Ammon's horn (tissue), 1 donor: ENCODE data around the gene LOC101059915.

Experiments
- DNase-seq: peaks from one replicate; pipeline ENCODE4 v3.0.0-alpha.2; 2016; ENCODE audit warnings: low spot score

The LOC101059915 gene

GRCh38 chrX:71667328-71668247, at the start of gene LOC101059915:
Gene LOC101059915, plus strand, starts transcription at chrX:71667546.
- no peak for DNase-seq

DNA sequence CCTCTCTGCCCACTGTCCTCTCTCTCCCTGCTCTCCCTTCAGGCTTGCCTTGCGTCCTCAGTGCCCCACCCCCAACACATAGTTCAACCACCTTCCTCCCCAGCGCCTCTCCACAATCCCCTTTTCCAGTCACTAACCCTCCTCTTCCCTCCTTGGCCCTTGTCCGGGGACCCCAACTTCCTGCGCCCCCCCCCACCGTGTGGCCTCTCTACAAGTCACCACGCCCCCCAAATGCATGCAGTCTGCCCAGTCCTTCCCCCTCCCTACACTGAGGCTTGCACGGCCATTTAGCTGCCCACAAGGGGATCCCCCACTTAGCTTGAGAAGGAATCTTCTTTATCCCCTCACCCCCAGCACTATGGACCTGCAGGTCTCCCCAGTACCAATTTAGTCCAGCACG, 49.6 kb upstream of the LOC101059915 start:
- DNase-seq, result no peak

DNA sequence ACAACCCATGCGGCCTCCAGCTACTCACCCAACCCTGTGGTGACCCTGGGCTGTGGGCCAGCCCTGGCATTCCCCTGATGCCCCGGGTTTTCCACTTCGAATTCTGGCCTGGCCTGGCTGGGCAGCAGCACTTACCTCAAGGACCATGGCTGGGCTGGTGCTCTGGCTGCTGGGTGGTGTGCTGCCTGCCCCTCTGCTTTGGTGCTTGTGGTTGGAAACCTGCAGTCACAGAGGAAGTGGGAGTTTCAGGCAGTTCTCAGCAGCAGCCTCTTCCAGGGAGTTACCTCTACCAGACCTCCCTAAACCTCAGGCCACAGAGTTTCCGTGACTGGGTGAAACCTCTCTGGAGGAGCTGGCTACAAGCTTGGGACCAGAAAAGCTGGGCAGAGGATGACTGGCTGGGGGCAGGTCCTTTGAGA, 49.0 kb upstream of the LOC101059915 start, which contains the start of gene CXCR3:
Gene CXCR3 (minus strand): TSS at position 209 of the 419 bp plus-strand sequence. CDS start 62 bp downstream, at position 147.
- no peak for DNase-seq

- no peak for DNase-seq
These were observed 48.6 kb upstream of the LOC101059915 start for GRCh38 chrX:71618787-71619186.

DNA sequence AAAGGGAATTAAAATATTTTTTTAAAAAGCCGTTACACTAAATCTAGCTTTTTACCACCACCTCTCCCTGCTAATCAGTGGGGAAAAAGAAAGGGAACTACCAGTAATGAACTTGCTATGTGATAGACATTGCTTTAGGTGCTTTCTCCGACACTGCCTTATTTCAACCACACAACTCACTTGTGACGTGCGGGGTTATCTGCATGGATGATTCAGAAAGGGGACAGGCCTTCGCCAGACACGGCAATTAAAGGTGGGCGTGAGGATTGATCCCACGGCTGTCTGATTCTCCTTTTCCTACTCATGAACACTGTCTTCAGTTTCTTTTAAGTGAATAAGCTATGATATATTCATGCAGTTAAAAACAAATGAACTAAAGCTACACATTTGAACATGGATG, 48.2 kb upstream of the LOC101059915 start:
- DNase-seq, result no peak

- no peak for DNase-seq
These were observed 47.4 kb upstream of the LOC101059915 start for GRCh38 chrX:71619986-71620385.

- no peak for DNase-seq
These were observed 45.7 kb upstream of the LOC101059915 start for GRCh38 chrX:71621603-71622002.

DNA sequence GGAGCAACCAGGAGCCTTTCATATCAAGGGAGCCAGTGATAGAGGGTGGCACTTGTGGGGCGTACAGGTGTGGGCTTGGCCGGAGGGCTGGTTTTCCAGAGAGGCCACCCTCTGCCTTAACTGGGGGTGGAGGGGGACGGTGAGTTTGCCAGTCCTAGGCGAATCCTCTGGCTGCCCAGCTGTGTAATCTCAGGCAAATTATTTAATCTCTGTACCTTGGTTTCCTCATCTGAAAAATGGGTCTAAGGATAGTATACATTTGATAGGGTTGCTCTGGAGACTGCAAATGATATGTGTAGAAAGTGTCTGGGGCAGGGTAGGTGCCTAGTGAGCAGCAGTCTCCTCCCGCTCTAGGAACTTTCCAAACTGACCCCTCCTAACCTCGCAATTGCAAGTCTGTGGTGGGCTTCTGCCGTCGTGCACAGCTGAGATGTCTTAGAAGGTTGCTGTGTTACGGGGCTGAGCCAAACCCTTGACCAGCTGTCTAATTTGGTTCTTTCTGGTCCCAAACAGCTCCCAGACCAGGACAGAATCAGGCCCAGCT, 45.2 kb upstream of the LOC101059915 start:
- no peak for DNase-seq

DNA sequence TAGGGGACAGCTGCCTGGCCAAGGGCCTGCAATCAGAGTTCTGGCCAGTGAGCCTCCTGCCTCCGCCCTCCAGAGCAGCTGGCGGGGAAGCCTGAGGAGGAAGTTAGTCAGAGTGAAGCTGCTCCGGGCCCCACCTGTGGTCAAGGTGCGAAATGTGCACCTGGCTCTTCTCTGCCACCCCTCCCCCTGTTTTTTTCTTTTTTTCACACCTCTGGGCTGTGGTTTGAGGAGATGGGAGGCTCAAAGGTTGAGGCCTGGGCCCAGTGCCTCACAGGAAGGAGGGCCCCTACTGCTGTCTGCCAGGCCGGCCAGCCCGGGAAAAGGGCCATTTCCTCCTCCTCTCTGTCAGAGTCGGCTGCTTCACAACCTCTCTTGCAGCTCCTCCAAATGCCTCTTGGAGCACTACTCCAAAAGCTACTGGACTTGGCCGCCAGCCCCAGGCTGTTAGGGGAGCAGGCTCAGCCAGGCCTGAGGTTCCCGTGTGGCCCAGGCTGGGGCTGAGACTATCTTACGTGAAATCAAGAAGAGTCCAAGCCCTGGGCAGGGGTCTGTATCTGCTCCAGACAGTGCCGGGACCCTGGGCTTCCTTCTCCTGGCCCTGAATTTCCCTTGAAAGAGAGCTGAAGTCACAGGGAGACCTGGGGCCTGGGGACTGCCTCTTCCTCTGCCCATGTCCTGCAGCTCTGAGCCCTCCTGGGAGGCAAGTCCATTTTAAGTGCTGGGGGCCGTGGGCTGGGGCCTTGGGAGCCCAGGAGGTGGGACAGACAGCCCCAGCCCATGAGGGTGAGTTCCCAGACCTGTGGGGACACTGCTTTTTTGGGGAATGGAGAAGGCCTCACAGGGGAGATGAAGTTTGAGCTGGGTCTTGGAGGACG, 44.5 kb upstream of the LOC101059915 start:
- DNase-seq, result peak; percentile 77

DNA sequence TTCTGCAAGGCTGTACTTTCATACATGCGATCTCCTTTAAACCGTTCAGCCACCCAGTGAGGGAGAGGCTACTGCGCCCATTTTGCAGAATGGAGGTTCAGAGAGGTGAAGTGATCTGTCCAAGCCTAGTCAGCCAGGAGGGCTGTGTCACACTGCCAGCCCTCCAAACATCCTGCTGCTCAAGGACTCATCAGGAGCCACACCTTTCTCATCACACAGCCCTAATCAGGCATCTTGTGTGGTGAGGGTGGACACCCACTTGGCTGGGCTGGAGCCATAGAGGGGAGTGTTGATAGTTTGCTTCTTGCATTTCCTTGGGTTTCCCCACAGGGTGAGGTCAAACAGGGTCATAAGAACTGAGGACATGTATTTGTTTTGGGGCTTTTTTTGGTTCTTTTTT, 43.6 kb upstream of the LOC101059915 start:
- DNase-seq, result no peak

DNA sequence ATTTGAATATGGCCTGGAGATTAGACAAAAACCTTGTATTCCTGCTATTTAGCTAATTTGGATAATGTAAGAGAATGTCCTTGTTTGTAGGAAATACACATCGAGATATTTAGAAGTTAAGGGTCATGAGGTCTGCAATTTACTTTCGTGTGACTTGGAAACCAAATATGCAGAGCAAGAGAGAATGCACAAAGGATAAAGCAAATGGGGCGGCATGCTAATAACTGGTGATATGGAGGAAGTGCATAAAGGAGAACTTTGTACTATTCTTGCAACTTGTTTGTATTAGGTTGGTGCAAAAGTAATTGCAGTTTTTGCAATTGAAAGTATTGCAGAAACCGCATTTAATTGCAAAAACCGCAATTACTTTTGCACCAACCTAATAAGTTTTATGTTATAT, 41.9 kb upstream of the LOC101059915 start:
- no peak for DNase-seq

GRCh38 chrX:71626576-71626975, 40.8 kb upstream of the LOC101059915 start:
- no peak for DNase-seq

- DNase-seq, result no peak
These were observed 39.5 kb upstream of the LOC101059915 start for GRCh38 chrX:71627588-71628404.

DNA sequence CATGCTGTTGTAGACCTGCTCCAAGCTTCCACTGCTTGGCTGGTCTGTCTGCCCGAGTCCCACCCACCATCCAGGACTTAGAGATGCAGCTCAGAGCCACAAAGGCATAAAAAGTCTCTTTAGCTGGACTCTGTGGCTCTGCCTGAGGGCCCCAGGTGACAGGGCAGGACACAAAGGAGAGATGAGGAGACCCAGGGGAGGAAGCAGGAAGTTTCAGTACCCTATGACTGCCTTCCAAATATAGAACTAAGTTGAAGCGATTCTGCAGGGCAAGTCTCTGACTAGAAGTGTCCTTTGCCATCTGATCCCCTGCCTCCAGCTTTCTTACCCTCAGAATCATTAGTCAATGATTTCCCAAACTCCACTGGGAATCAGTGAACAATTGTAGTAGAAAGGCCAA, 37.9 kb upstream of the LOC101059915 start:
- no peak for DNase-seq

GRCh38 chrX:71632923-71633657, 34.3 kb upstream of the LOC101059915 start:
- no peak for DNase-seq

DNA sequence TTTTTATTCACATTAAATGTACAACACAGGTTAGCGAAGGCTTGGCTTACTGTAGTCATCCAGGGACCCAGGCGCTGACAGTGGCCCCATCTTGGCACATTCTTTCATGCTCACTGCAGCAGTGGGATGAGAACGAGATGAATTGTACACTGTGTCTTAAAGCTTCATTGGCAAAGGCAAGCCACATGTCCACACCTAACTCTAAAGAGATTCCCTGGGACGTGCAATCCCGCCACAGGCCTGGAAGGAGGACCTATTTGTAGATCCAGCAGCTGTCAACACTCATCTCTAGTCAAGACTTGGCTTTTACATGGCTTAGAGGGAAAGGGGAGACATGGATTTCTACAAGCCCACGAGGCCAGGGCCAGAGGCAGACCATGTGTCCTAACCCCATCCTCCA, 33.0 kb upstream of the LOC101059915 start:
- no peak for DNase-seq

GRCh38 chrX:71636438-71637252, 30.7 kb upstream of the LOC101059915 start:
- peak; percentile 56 for DNase-seq

GRCh38 chrX:71637253-71637618, 30.1 kb upstream of the LOC101059915 start:
- no peak for DNase-seq

DNA sequence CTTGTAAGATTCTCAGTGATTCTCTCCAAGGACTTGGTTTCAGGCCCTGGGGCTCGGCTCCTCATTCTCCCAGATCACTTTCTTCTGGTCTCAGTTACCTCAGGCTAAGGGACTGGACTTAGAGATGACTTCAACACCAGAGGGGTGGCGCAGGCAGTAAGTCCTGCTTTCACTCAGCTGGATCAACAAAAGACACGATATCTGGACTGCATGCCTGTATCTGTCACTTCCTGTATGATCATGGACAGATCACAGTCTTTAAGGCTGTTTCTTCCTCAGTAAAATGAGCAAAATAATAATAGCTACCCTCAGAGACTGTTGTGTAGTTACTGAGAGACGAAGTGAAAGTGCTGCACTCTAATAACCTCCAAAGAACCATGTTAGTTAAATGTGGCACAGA, 29.5 kb upstream of the LOC101059915 start:
- no peak for DNase-seq

GRCh38 chrX:71638409-71638808, 28.9 kb upstream of the LOC101059915 start:
- DNase-seq, result no peak
